ENCODE results near the gene SUCLA2. TPM values are rescaled to one million over a fixed set of nuclear protein-coding genes. Genes with fewer than 3 reads are reported as not detected.

Gene SUCLA2
- total and polyA plus RNA-seq, 2 of the 8 experiments (the other 6 are each of a cell fraction or from before 2014, with no cell fraction given): 23.5 to 78.8 TPM

DNA sequence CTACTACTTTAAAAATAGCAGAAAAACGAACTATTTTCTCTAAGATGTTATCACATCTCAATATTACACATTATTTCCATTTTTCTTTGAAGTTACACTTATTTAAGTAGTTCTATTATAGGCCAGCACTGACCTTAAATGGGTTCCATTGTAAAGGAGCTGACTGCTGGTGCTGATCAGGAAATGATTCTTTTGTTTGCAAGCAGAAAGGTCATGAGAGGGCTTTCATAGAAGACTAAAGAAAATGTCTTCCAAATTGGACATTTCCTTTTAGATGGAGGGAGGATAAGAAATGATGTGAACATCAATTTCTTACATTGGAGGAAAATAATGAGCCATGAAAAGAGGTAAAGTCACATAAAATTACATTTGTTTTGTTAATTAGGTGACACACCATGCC lies 96.2 kb downstream of the SUCLA2 start (continued):
- TF ChIP-seq RXRA (IDR thresholded peaks at IDR 0.05; ENCODE audit: insufficient read depth, low read depth, low read length) (no peak), CEBPB (IDR thresholded peaks at IDR 0.05; ENCODE audit: low read depth, low read length) (no peak), KDM5A (IDR thresholded peaks at IDR 0.05; ENCODE audit: low read length) (no peak), SIX5 (IDR thresholded peaks at IDR 0.05; ENCODE audit: low read depth, low read length) (no peak), SUZ12 (IDR thresholded peaks at IDR 0.05; ENCODE audit: low read length) (no peak)
